GM23338 (cell line): ENCODE results near the gene DUOX1. TPM values are rescaled to one million over a fixed set of nuclear protein-coding genes. Genes with fewer than 3 reads are reported as not detected.

ENCODE experiments used
- ATAC-seq: fragments of 200-7000 bp; cut with Tn5 transposase; 3 replicates; pipeline ENCODE4 v1.9.1; 2020
- DNase-seq: peaks from one replicate; pipeline ENCODE4 v3.0.0-alpha.2; 2015; ENCODE audit warnings: low spot score
- H2AFZ ChIP-seq: fragments of 200-600 bp; sonication (generic); 2 replicates; pipeline ENCODE4 v1.8.0; 2016; ENCODE audit warnings: antibody characterized with exemption, mild to moderate bottlenecking, moderate library complexity
- H3F3A ChIP-seq: fragments of 200-600 bp; sonication (generic); replicated peaks from 2 replicates; pipeline ENCODE4 v1.8.0; 2017; ENCODE audit warnings: antibody characterized with exemption, mixed run types, low read depth
- H3K27ac ChIP-seq: fragments of 200-600 bp; sonication (generic); 2 replicates; pipeline ENCODE4 v1.6.1; 2016; ENCODE audit warnings: low read depth
- H3K27me3 ChIP-seq: fragments of 200-600 bp; sonication (generic); 2 replicates; pipeline ENCODE4 v1.8.0; 2016; ENCODE audit warnings: mild to moderate bottlenecking, mixed run types, moderate library complexity; ENCODE audit not compliant: insufficient read depth
- H3K36me3 ChIP-seq: fragments of 200-600 bp; sonication (generic); 2 replicates; pipeline ENCODE4 v1.8.0; 2016; ENCODE audit warnings: mild to moderate bottlenecking; ENCODE audit not compliant: insufficient read depth
- H3K4me1 ChIP-seq: fragments of 200-600 bp; sonication (generic); 2 replicates; pipeline ENCODE4 v1.8.0; 2016; ENCODE audit warnings: mild to moderate bottlenecking, moderate library complexity; ENCODE audit not compliant: insufficient read depth
- H3K4me2 ChIP-seq: fragments of 200-600 bp; sonication (generic); 2 replicates; pipeline ENCODE4 v1.7.1; 2017; ENCODE audit warnings: mixed run types
- H3K4me3 ChIP-seq: fragments of 200-600 bp; sonication (generic); 2 replicates; pipeline ENCODE4 v1.6.1; 2016; ENCODE audit warnings: mixed run types
- H3K79me2 ChIP-seq: fragments of 200-600 bp; sonication (generic); replicated peaks from 2 replicates; pipeline ENCODE4 v1.8.0; 2017; ENCODE audit warnings: mild to moderate bottlenecking; ENCODE audit not compliant: insufficient read depth
- H3K9me2 ChIP-seq: fragments of 200-600 bp; sonication (generic); 2 replicates; pipeline ENCODE4 v1.8.0; 2017; ENCODE audit not compliant: insufficient read depth
- H4K20me1 ChIP-seq: fragments of 200-600 bp; sonication (generic); replicated peaks from 2 replicates; pipeline ENCODE4 v1.8.0; 2017; ENCODE audit warnings: mild to moderate bottlenecking; ENCODE audit not compliant: insufficient read depth
- H3K27ac Mint-ChIP-seq: 2 replicates; pipeline ENCODE4 v1.8.0; 2020; ENCODE audit warnings: inconsistent platforms, mild to moderate bottlenecking, moderate library complexity, mixed read lengths
- H3K27me3 Mint-ChIP-seq: 3 replicates; pipeline ENCODE4 v1.8.0; 2022; ENCODE audit warnings: low read depth, mild to moderate bottlenecking, moderate library complexity, mixed read lengths, inconsistent platforms; ENCODE audit not compliant: insufficient read depth, poor library complexity
- H3K36me3 Mint-ChIP-seq: 3 replicates; pipeline ENCODE4 v1.8.0; 2021; ENCODE audit warnings: low read depth, mild to moderate bottlenecking, inconsistent platforms, moderate library complexity, mixed read lengths
- H3K4me1 Mint-ChIP-seq: 3 replicates; pipeline ENCODE4 v1.8.0; 2020; ENCODE audit warnings: mild to moderate bottlenecking, inconsistent platforms, mixed read lengths
- H3K4me3 Mint-ChIP-seq: 3 replicates; pipeline ENCODE4 v1.8.0; 2021; ENCODE audit warnings: moderate library complexity, mild to moderate bottlenecking, inconsistent platforms, mixed read lengths
- H3K9me3 Mint-ChIP-seq: 3 replicates; pipeline ENCODE4 v1.8.0; 2020; ENCODE audit warnings: moderate library complexity, mild to moderate bottlenecking, inconsistent platforms, mixed read lengths
- CREB1 ChIP-seq: fragments of 250-450 bp; sonication (Bioruptor Pico); IDR thresholded peaks from 2 replicates; pipeline ENCODE4 v1.5.0; 2020; ENCODE audit warnings: low read depth, mild to moderate bottlenecking, moderate library complexity
- CTCF ChIP-seq, 2 experiments: fragments of 200-600 bp in 1 of 2; sonication (generic) in 1 of 2; conservative IDR thresholded peaks; 2 replicates each; pipeline versions ENCODE4 v1.5.1 to v1.6.1; 2016 to 2017; ENCODE audit warnings: antibody characterized with exemption in 2 of 2, low read depth in 2 of 2, mild to moderate bottlenecking in 2 of 2, moderate library complexity in 1 of 2
- ETS1 ChIP-seq: IDR thresholded peaks from 2 replicates; pipeline ENCODE4 v1.6.1; 2016; ENCODE audit warnings: antibody characterized with exemption
- EZH2 ChIP-seq: fragments of 200-600 bp; sonication (generic); IDR thresholded peaks from one replicate; pipeline ENCODE4 v1.8.0; 2017; ENCODE audit warnings: antibody characterized with exemption, mild to moderate bottlenecking, low read depth; ENCODE audit not compliant: unreplicated experiment
- JUNB ChIP-seq: IDR thresholded peaks from one replicate; pipeline ENCODE4 v1.6.1; 2016; ENCODE audit warnings: antibody characterized with exemption; ENCODE audit not compliant: unreplicated experiment
- NANOG ChIP-seq: IDR thresholded peaks from 2 replicates; pipeline ENCODE4 v1.6.1; 2016; ENCODE audit warnings: antibody characterized with exemption, borderline replicate concordance
- POLR2AphosphoS5 ChIP-seq: IDR thresholded peaks from 2 replicates; pipeline ENCODE4 v1.6.1; 2016; ENCODE audit warnings: antibody characterized with exemption, low read depth
- REST ChIP-seq: IDR thresholded peaks from one replicate; pipeline ENCODE4 v1.6.1; 2018; ENCODE audit warnings: antibody characterized with exemption; ENCODE audit not compliant: unreplicated experiment
- STAT1 ChIP-seq: IDR thresholded peaks from one replicate; pipeline ENCODE4 v1.6.1; 2016; ENCODE audit warnings: antibody characterized with exemption; ENCODE audit not compliant: unreplicated experiment
- ZNF114 ChIP-seq: fragments of 250-450 bp; sonication (Bioruptor Pico); IDR thresholded peaks from 2 replicates; pipeline ENCODE4 v1.5.0; 2020; ENCODE audit warnings: mild to moderate bottlenecking, moderate library complexity
- ZNF331 ChIP-seq: fragments of 250-450 bp; sonication (Bioruptor Pico); IDR thresholded peaks from 2 replicates; pipeline ENCODE4 v1.5.0; 2020; ENCODE audit warnings: low read depth, mild to moderate bottlenecking, moderate library complexity
- polyA plus RNA-seq: library from polyadenylated mRNA; unstranded; fragments of >200 nt; fragmentation: Nextera tagmentation; extraction: Ambion mirVana; gene quantifications from 2 replicates; pipeline ENCODE4 v1.2.1, GENCODE V29; 2016
- total RNA-seq: library from RNA; depleted of rRNA; stranded (reverse); fragments of >200 nt; shearing (Covaris generic); gene quantifications from 2 replicates; pipeline ENCODE4 v1.2.3, GENCODE V29; 2014

The DUOX1 gene
- total and polyA plus RNA-seq, 2 experiments from 2014 or later: 0.69 to 0.73 TPM

- ATAC-seq: no peak
- H3K27me3 ChIP-seq: no peaks in the 10 kb centered on the region
- no peaks in the 10 kb centered on the region for H3K27me3 Mint-ChIP-seq
- H3K27ac Mint-ChIP-seq: no peak overlapping the region
- no peak for DNase-seq
- H3K36me3 Mint-ChIP-seq: no peaks in the 10 kb centered on the region
- no peak overlapping the region for H3K27ac ChIP-seq
- no peaks in the 10 kb centered on the region for H3K4me1 ChIP-seq
- H3K4me3 ChIP-seq: no peak overlapping the region
- no peaks in the 10 kb centered on the region for H3K9me3 Mint-ChIP-seq
- no peak overlapping the region for H2AFZ ChIP-seq
- H3K4me3 Mint-ChIP-seq: no peak overlapping the region
- H3F3A ChIP-seq: no peaks in the 10 kb centered on the region
- peaks cover 5% of the 10 kb centered on the region; the same call in 1 of the 3 replicates for H3K4me1 Mint-ChIP-seq
- H3K79me2 ChIP-seq: no peaks in the 10 kb centered on the region
- H4K20me1 ChIP-seq: no peaks in the 10 kb centered on the region
- no peak overlapping the region for H3K4me2 ChIP-seq
- no peaks in the 10 kb centered on the region for H3K36me3 ChIP-seq
- no peak for TF ChIP-seq CREB1 (CRISPR knock-in tag)
- no peak for TF ChIP-seq CTCF (conservative IDR thresholded peaks at IDR 0.05; ENCODE audit: low read depth in 2 of 2)
- TF ChIP-seq POLR2AphosphoS5: no peak
- no peaks in the 10 kb centered on the region for H3K9me2 ChIP-seq
Observed at GRCh38 chr15:45147606-45148005, 17.8 kb downstream of the DUOX1 start.

GRCh38 chr15:45148076-45149059, 18.6 kb downstream of the DUOX1 start:
- H3K9me3 Mint-ChIP-seq: no peaks in the 10 kb centered on the region
- no peak overlapping the region for H3K4me3 ChIP-seq
- no peak overlapping the region for H3K27ac Mint-ChIP-seq
- TF ChIP-seq STAT1: no peak
- no peak for TF ChIP-seq CTCF (conservative IDR thresholded peaks at IDR 0.05; ENCODE audit: low read depth in 2 of 2)
- no peak for TF ChIP-seq REST
- no peak for TF ChIP-seq ETS1
- no peak for TF ChIP-seq POLR2AphosphoS5
- TF ChIP-seq JUNB: no peak
- TF ChIP-seq ZNF331 (CRISPR knock-in tag): no peak
- no peak for TF ChIP-seq ZNF114 (CRISPR knock-in tag)
- TF ChIP-seq NANOG: no peak
- no peak for TF ChIP-seq EZH2

More at GRCh38 chr15:45148076-45149059, 18.6 kb downstream of the DUOX1 start:
- Histone ChIP-seq H3F3A (no peaks in the 10 kb centered on the region), H3K27me3 (no peaks in the 10 kb centered on the region), H3K27ac (no peak overlapping the region), H2AFZ (no peak overlapping the region), H3K9me2 (no peaks in the 10 kb centered on the region), H3K4me1 (no peaks in the 10 kb centered on the region), H3K36me3 (no peaks in the 10 kb centered on the region), H3K4me2 (no peak overlapping the region), H4K20me1 (no peaks in the 10 kb centered on the region), H3K79me2 (no peaks in the 10 kb centered on the region)
- Mint-ChIP-seq H3K4me1 (peaks cover 5% of the 10 kb centered on the region; the same call in 1 of the 3 replicates), H3K27me3 (no peaks in the 10 kb centered on the region), H3K4me3 (no peak overlapping the region), H3K36me3 (no peaks in the 10 kb centered on the region)
- ATAC-seq: no peak
- no peak for DNase-seq
